Stimulated activated CD4-positive, alpha-beta T cell treated with anti-CD3 and anti-CD28 coated beads, Interleukin-4, amount 100 ng/mL, for 48 hours (primary cell): Measurements from ENCODE around the gene SIK3.
"Not testable (repeated sequence)": the region's sequence is repeated elsewhere in the genome, so short reads cannot be mapped to it uniquely, and the experiment has no call there.

Source experiments
- DNase-seq, 2 donors: peaks; one replicate each; pipeline ENCODE4 v3.0.0-alpha.2; 2020; ENCODE audit warnings: low read depth in 2 of 2

The SIK3 gene

GRCh38 chr11:116825854-116826750 lies 272.1 kb downstream of the SIK3 start:
- no peak for DNase-seq

DNA sequence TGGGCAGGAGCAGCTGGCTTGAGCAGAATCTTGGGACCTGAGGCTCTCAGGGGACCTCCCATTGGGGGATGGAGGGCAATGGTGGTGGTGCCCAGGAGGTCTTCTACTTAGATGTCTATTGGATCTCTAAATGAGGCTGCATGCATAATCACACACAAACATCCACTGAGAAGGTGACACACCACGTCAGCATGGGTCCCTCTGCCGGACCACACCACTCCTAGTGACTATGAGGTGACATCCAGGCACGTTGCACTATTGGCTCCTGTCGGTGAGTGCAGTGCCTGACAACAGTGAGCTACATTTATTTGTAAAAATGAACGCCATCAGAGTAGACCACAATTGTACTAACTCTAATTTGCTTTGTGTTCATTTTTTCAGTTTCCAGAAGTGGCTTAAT lies 272.8 kb downstream of the SIK3 start:
- no peak for DNase-seq

GRCh38 chr11:116823031-116823843 lies 275.0 kb downstream of the SIK3 start, which contains the start of gene APOA4:
TSS of gene APOA4 (minus strand) at chr11:116823304. CDS start at chr11:116823191, 113 bp downstream.
- DNase-seq, result no peak

DNA sequence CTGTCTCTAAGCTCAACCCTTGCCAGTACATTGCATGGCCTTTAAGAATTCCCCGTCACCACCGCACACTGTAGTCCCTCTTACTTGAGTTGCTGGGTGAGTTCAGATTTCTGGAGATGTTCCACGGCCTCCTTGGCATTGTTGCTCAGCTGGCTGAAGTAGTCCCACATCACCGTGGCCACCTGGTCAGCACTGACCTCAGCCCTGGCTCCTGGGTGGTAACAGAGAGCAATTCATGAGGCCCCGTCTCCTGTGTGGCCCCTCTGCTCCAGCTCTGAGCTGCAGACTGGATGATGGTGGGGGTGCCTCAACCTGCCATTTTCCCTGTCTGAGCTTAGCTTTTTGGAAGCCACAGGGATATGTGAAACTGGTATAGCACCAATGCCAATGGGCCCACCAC lies 275.7 kb downstream of the SIK3 start:
- no peak for DNase-seq

DNA sequence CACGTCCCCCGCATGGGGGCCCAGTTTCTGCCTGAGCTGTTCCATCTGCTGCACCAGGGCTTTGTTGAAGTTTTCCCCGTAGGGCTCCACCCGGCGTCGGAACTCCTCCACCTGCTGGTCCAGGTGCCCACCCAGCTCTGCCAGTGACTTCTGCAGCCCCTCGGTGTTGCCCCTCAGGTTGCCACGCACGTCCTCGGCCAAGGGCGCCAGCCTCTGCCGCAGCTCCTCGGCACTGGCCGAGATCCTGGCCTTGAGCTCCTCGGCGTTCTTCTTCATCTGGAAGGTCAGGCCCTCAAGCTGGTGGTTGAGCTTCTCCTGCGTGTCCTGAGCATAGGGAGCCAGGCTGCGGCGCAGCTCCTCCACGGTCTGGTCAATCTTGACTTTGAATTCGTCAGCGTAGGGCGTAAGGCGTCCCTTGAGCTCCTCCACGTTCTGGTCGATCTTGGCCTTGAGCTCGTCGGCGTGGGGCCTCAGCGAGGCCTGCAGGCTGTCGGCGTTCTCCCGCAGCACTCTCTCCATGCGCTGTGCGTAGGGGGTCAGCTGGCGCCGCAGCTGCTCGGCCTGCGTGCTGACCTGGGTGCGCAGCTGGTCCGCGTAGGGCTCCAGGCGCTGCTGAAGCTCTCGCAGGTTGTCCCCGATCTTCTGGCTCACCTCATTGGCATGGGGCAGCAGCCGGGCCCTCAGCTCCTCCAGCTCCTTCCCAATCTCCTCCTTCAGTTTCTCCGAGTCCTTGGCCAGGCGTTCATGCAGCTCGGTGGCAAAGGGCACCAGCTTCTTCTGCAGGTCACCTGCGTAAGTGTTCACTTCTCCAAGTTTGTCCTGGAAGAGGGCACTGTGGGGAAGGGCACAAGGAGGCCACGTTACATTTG lies 276.9 kb downstream of the SIK3 start:
- no peak for DNase-seq

DNA sequence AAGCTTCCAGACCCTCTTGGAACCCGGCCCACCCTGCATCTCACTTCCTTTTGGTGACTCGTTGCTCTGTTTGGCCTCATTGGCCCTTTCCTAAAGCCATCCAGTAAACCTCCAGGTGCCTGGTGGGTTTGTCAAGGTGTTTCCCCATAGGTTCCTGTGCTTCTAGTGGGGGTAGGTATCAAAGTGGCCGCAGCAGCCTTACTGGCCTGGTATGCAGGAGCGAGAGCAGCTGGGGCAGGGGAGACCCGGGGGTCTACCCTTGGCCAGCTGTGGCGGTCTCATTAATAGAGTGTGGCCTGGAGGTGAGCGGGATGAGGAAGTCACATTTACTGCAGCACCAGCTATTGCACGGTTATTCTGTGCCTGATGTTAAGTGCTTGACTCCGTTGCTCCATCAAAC lies 279.2 kb downstream of the SIK3 start:
- DNase-seq, result no peak

DNA sequence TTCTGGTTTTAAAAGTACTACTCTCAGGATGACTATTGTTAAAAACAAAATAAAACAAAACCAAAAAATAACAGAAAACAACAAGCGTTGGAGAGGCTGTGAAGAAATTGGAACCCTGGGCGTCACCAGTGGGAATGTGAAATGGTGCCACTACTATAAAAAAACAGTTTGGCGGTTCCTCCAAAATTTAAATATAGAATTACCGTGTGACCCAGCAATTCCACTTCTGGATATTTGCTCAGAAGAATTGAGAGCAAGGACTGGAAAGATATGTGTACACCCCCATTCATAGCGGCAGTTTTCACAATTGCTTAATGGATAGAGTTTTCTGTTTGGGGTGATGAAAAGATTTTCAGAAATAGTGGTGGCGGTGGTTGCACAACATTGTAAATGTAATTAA lies 283.7 kb downstream of the SIK3 start:
- no peak for DNase-seq

GRCh38 chr11:116813781-116814471 lies 284.3 kb downstream of the SIK3 start:
- DNase-seq, result no peak

DNA sequence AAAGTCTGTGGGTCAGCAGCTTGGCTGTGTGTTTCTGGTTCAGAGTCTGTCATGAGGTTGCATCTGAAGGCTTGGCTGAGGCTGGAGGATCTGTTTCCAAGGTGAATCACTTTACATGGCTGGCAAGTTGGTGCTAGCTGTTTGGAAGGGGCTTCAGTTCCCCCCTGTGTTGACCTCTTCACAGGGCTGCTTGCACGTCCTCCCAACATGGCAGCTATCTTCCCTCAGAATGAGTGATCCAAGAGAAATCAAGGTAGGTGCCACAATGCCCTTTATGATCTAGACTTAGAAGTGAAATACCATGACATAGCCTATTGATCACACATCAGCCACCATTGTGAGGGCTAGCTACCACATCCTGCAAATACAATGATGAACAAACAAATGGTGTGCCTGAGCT lies 285.1 kb downstream of the SIK3 start:
- DNase-seq, result no peak

DNA sequence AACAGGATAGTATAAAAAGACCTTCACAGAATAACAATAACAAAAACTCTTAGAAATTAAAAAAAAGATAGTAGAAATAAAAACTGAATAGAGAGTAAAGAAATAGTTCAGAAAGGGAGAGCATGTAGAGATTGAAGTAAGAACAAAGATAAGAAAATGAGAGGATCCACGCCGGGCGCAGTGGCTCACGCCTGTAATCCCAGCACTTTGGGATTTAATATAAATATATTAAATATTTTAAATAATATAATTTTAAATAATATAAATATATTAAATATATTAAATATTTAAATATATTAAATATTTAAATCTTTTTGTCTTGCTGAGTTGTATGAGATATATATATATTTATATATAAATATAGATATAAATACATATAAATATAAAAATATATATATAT lies 286.1 kb downstream of the SIK3 start:
- no peak for DNase-seq

DNA sequence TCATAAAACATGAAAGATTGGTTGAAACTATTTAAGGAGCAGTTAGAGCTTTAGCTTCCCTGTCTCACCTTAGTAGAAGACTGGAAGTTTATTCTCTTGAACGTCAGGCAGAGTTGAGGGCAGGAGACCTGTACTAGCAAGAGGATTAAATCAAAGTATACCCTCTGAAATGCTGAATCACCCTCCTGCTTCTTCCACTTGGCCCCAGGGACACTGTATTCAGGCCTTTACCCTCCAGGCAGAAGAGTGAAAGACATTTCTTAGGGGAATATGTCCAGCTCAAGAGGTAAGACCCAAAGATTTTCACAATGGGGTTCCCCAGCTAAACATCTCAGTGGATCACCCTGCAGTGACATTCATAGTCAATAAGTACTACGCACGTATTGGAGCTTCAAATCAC lies 287.0 kb downstream of the SIK3 start:
- DNase-seq, result no peak

GRCh38 chr11:116808262-116809175 lies 289.7 kb downstream of the SIK3 start:
- no peak for DNase-seq

- no peak for DNase-seq
Observed at GRCh38 chr11:116807601-116808261, 290.5 kb downstream of the SIK3 start.

GRCh38 chr11:116804001-116804400 lies 294.2 kb downstream of the SIK3 start:
- no peak for DNase-seq

DNA sequence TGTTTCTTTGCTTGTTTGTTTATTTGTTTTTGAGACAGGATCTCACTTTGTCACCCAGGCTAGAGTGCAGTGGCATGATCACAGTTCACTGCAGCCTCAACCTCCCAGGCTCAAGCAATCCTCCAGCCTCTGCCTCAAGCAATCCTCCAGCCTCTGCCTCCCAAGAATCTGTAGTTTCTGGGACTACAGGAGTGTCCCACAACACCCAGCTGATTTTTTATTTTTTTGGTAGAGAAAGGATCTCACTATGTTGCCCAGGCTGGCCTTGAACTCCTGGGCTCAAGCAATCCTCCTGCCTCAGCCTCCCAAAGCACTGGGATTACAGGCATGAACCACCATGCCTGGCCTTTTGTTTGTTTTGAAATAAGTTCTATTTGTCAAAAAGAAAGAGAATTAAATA lies 296.6 kb downstream of the SIK3 start:
- not testable (repeated sequence) for DNase-seq

GRCh38 chr11:116800610-116801009 lies 297.6 kb downstream of the SIK3 start:
- no peak for DNase-seq

- DNase-seq, result no peak
Observed at GRCh38 chr11:116798368-116798767, 299.9 kb downstream of the SIK3 start.

DNA sequence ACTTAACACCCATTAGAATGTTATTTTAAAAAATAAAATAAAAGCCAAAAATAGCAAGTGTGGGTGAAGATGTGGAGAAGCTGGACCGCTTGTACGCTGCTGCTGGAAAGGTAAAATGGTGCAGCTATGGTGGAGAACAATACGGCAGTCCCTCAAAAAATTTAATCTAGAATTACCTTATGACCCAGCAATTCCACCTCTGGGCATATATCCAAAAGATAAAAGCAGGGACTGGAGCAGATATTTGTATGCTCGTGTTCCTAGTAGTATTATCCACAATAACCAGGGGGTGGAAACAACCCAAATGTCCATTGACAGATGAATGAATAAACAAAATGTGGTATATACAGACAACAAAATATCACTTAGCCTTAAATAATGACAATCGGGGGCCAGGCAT lies 300.4 kb downstream of the SIK3 start:
- DNase-seq, result no peak

- DNase-seq, result no peak
Observed at GRCh38 chr11:116796548-116796947, 301.7 kb downstream of the SIK3 start.

GRCh38 chr11:116794851-116795250 lies 303.4 kb downstream of the SIK3 start:
- DNase-seq, result no peak
